MM.1S (cell line): ENCODE results near the gene BCL2L11.

ENCODE experiments used
- DNase-seq: peaks from one replicate; pipeline ENCODE4 v3.0.0-alpha.2; 2015
- H2AFZ ChIP-seq: fragments of 300-600 bp; sonication (generic); 2 replicates; pipeline ENCODE4 v1.6.0; 2016; ENCODE audit warnings: antibody characterized with exemption, low read length
- H3F3A ChIP-seq: fragments of 300-600 bp; sonication (generic); 2 replicates; pipeline ENCODE4 v1.6.1; 2016; ENCODE audit warnings: mild to moderate bottlenecking, antibody characterized with exemption, low read length, moderate library complexity, mixed read lengths; ENCODE audit not compliant: insufficient read depth
- H3K27ac ChIP-seq: fragments of 300-600 bp; sonication (generic); 2 replicates; pipeline ENCODE4 v1.5.1; 2016; ENCODE audit warnings: mild to moderate bottlenecking, low read length
- H3K27me3 ChIP-seq: fragments of 300-600 bp; sonication (generic); replicated peaks from 2 replicates; pipeline ENCODE4 v1.6.0; 2016; ENCODE audit warnings: low read length; ENCODE audit not compliant: insufficient read depth
- H3K36me3 ChIP-seq: fragments of 300-600 bp; sonication (generic); replicated peaks from 2 replicates; pipeline ENCODE4 v1.6.1; 2016; ENCODE audit warnings: mild to moderate bottlenecking, low read length, mixed read lengths; ENCODE audit not compliant: insufficient read depth
- H3K4me1 ChIP-seq: fragments of 300-600 bp; sonication (generic); 2 replicates; pipeline ENCODE4 v1.6.1; 2016; ENCODE audit warnings: low read length, mixed read lengths
- H3K4me2 ChIP-seq: fragments of 300-600 bp; sonication (generic); 2 replicates; pipeline ENCODE4 v1.6.0; 2016; ENCODE audit warnings: low read depth, low read length
- H3K4me3 ChIP-seq: fragments of 300-600 bp; sonication (generic); 2 replicates; pipeline ENCODE4 v1.5.1; 2016; ENCODE audit warnings: low read length, mixed read lengths
- H3K79me2 ChIP-seq: fragments of 300-600 bp; sonication (generic); 2 replicates; pipeline ENCODE4 v1.6.1; 2016; ENCODE audit warnings: mixed run types, low read length, mixed read lengths
- H3K9ac ChIP-seq: fragments of 300-600 bp; sonication (generic); 2 replicates; pipeline ENCODE4 v1.6.1; 2016; ENCODE audit warnings: low read length, mixed read lengths
- H3K9me2 ChIP-seq: fragments of 300-600 bp; sonication (generic); replicated peaks from 2 replicates; pipeline ENCODE4 v1.6.1; 2016; ENCODE audit warnings: mild to moderate bottlenecking, low read length, mixed read lengths; ENCODE audit not compliant: insufficient read depth
- H3K9me3 ChIP-seq: fragments of 300-600 bp; sonication (generic); replicated peaks from 2 replicates; pipeline ENCODE4 v1.6.1; 2016; ENCODE audit warnings: mild to moderate bottlenecking, low read length, mixed read lengths; ENCODE audit not compliant: insufficient read depth
- H4K20me1 ChIP-seq: fragments of 300-600 bp; sonication (generic); 2 replicates; pipeline ENCODE4 v1.6.1; 2016; ENCODE audit warnings: mild to moderate bottlenecking, low read length, moderate library complexity, mixed read lengths; ENCODE audit not compliant: insufficient read depth
- CTCF ChIP-seq: fragments of 300-600 bp; sonication (generic); IDR thresholded peaks from 2 replicates; pipeline ENCODE4 v1.5.1; 2016; ENCODE audit warnings: antibody characterized with exemption, low read length, mixed read lengths
- EZH2 ChIP-seq: fragments of 300-600 bp; sonication (generic); optimal IDR thresholded peaks from 2 replicates; pipeline ENCODE3; 2017; ENCODE audit warnings: low read depth, mild to moderate bottlenecking, antibody characterized with exemption, low read length, mixed read lengths
- EZH2phosphoT487 ChIP-seq: fragments of 300-600 bp; sonication (generic); IDR thresholded peaks from 2 replicates; pipeline ENCODE4 v1.6.1; 2018; ENCODE audit warnings: antibody characterized with exemption, low read length

BCL2L11 gene

GRCh38 chr2:111119822-111120252, 877 bp upstream of the BCL2L11 start:
- H3K9ac ChIP-seq = peak overlapping the region; percentile 99
- peaks cover 38% of the 10 kb centered on the region for H3K79me2 ChIP-seq
- peaks cover 5% of the 10 kb centered on the region for H3K36me3 ChIP-seq
- peaks cover 9% of the 10 kb centered on the region for H3K4me1 ChIP-seq
- peak overlapping the region; percentile 72 for H3K4me3 ChIP-seq
- peaks cover 19% of the 10 kb centered on the region for H4K20me1 ChIP-seq
- peak; percentile 36 for DNase-seq
- no peaks in the 10 kb centered on the region for H3K9me3 ChIP-seq
- H3K4me2 ChIP-seq = peak overlapping the region; percentile 98
- peak overlapping the region; percentile 99 for H3K27ac ChIP-seq
- TF ChIP-seq EZH2 = no peak
- no peak for TF ChIP-seq CTCF
- no peak for TF ChIP-seq EZH2phosphoT487
- peaks cover 13% of the 10 kb centered on the region for H3F3A ChIP-seq
- H3K9me2 ChIP-seq = no peaks in the 10 kb centered on the region
- H3K27me3 ChIP-seq = no peaks in the 10 kb centered on the region; the same call in 1 of the 2 replicates
- peak overlapping the region; percentile 74 for H2AFZ ChIP-seq

GRCh38 chr2:111121028-111121827, 514 bp downstream of the BCL2L11 start:
- Histone ChIP-seq H3K9me2 (no peaks in the 10 kb centered on the region), H3K27ac (peak overlapping the region; percentile 96), H4K20me1 (peaks cover 26% of the 10 kb centered on the region), H3K4me2 (peak overlapping the region; percentile 80), H3K9ac (peak overlapping the region; percentile 100), H2AFZ (no peak overlapping the region), H3F3A (peaks cover 13% of the 10 kb centered on the region), H3K36me3 (peaks cover 11% of the 10 kb centered on the region), H3K4me1 (peaks cover 21% of the 10 kb centered on the region), H3K9me3 (no peaks in the 10 kb centered on the region), H3K79me2 (peaks cover 52% of the 10 kb centered on the region), H3K27me3 (no peaks in the 10 kb centered on the region; the same call in 1 of the 2 replicates), H3K4me3 (peak overlapping the region; percentile 98)
- TF ChIP-seq CTCF = no peak
- no peak for TF ChIP-seq EZH2
- no peak for TF ChIP-seq EZH2phosphoT487
- peak; percentile 44 for DNase-seq

- H3K79me2 ChIP-seq = peaks cover 60% of the 10 kb centered on the region
- peaks cover 13% of the 10 kb centered on the region for H3F3A ChIP-seq
- H3K27ac ChIP-seq = peak overlapping the region; percentile 96
- peaks cover 21% of the 10 kb centered on the region for H3K4me1 ChIP-seq
- peaks cover 15% of the 10 kb centered on the region for H3K36me3 ChIP-seq
- peak overlapping the region; percentile 100 for H3K9ac ChIP-seq
- H3K9me3 ChIP-seq = no peaks in the 10 kb centered on the region
- peak; percentile 93 for DNase-seq
- H3K4me3 ChIP-seq = peak overlapping the region; percentile 98
- H4K20me1 ChIP-seq = peaks cover 27% of the 10 kb centered on the region
- no peak overlapping the region for H2AFZ ChIP-seq
- H3K27me3 ChIP-seq = no peaks in the 10 kb centered on the region; the same call in 1 of the 2 replicates
- peak overlapping the region; percentile 80 for H3K4me2 ChIP-seq
- H3K9me2 ChIP-seq = no peaks in the 10 kb centered on the region
- no peak for TF ChIP-seq EZH2phosphoT487
- TF ChIP-seq EZH2 = no peak
- no peak for TF ChIP-seq CTCF
These were observed 1.3 kb downstream of the BCL2L11 start for GRCh38 chr2:111121828-111122630.
